ENCODE results near the gene POLD4.
A peak's percentile ranks its signal among the peaks of the same experiment; 100 is the strongest.

The POLD4 gene

DNA sequence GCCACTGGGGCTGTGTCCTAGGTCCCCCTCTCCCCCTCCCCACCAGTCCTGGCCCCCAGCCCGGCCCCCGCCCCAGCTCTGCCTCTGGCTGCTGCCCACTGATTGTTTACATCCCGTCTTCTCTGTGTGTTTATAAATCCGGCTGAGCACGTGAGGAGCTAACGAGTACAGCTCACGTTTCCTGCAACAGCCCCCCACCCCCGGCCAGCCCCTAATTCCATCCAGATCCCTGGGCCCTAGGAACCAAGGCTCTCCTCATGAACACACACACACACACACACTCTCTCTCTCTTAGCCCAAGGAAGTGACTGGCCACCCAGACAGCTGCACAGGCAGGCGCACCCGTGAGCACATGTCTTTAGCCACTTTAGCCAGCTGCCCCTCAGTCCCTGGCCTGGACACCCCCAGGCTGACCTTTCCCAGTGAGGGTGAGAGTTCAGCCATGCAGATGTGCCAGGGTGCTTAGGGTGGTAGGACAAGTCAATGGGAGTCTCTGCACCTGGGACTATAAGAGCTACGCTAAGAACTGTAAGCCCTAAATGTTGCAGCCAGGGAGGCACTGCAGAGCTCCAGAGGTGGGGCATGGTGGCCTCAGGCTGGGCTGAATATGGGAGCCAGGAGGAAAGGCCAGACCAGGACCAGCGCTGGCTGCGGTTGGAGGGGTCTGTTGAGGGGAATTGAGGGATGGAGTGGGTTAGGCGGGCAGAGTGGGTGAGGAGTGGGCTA lies 17.2 kb upstream of the POLD4 start:
- DNase-seq = no peak

GRCh38 chr11:67369801-67370284 lies 16.5 kb upstream of the POLD4 start:
- no peak for DNase-seq

DNA sequence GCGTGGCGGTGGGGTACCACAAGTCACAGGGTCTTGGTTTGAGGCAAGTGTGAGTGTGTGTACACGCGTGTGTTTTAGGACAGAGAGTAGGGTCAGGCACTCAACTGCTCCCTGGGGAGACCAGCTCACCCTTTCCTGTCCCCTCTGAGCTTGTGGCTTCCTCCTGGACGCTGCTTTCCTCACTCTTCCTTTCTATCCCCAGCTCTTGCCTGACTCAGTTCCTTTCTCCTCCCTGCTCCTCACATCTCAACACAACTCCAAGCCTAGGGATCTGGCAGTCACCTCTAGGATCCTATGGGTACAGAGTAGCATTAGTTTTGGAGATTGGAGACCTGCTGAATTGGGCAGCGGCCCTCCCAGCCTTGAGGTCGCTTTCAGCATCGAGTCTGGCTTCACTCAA lies 15.9 kb upstream of the POLD4 start:
- no peak for DNase-seq

DNA sequence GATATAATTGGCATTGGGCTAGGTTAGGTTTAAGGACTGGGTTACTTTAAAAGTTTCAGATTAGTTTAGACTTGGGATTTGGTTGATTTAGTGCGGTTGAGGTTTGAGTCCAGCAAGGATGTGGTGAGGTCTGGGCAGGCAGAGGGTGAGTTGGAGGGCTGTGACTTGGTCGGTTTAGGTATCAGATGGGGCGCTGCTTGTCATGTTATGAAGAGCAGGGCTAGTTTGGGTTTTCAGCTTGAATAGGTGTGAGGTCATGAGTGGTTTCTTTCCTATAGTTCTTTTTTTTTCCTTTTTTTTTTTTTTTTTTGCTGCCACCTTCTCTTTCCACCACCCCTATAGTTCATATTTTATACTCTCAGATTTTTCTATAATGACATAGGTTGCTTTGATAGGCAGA lies 15.3 kb upstream of the POLD4 start:
- no peak for DNase-seq

DNA sequence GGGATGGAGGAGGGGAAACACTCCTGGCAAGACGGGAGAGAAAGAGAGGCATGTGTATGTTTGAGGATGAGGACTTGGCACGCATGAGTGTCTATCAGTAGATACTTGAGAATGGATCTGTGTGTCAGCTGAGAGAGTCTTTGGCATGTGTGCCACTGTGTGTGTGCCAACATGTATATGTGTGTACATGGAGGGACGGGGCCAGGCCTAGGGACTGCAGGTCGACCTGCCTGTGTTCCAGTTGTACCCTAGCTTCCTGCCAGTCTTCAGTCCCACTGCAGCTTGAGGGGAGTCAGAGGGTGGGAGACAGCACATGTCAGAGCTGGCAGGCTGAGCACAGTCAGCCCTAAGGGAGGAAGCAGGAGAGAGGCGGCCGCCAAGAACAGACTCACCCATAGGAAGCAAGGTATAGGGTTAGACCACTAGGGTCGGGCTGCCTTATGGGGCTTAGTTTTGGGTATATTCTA lies 14.4 kb upstream of the POLD4 start:
- no peak for DNase-seq

DNA sequence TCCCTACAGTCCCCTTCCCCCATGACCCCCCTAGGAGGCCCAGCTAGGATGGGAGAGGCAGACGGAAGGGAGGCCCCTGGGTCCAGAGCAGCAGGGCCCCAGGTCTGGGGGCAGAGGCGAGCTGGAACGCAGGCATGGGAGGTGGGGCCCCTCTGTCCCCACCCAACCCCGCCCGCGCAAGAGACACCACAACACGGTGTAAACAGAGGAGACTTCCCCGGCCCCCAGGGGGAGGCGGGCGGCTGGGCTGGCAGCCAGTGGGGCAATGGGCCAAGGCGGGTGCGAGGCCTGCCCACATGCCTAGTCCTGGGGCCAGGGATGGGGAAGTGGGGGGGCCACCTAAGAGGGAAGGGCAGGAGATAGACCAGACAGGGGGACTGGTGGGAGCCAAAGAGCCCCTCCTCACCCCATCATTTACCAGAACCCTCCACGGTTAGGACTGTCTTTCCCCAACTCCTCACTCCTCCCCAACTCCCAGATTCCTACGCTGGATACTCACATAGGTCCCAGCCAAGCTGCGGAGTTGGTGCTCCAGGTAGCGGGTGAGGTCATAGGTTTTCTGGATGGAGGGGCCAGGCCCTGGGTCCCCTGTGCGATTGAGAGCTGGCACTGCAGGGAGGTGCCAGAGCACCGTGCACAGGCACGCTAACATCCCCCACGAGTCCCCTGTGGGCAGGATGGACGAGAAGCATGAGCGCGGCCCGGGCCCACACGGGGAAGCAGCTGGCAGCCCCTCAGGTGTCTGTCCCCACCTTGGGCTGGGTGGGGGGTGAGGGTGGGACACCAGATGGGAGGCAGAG lies 13.8 kb upstream of the POLD4 start:
- no peak for DNase-seq

GRCh38 chr11:67366546-67366945 lies 13.2 kb upstream of the POLD4 start:
- no peak for DNase-seq

DNA sequence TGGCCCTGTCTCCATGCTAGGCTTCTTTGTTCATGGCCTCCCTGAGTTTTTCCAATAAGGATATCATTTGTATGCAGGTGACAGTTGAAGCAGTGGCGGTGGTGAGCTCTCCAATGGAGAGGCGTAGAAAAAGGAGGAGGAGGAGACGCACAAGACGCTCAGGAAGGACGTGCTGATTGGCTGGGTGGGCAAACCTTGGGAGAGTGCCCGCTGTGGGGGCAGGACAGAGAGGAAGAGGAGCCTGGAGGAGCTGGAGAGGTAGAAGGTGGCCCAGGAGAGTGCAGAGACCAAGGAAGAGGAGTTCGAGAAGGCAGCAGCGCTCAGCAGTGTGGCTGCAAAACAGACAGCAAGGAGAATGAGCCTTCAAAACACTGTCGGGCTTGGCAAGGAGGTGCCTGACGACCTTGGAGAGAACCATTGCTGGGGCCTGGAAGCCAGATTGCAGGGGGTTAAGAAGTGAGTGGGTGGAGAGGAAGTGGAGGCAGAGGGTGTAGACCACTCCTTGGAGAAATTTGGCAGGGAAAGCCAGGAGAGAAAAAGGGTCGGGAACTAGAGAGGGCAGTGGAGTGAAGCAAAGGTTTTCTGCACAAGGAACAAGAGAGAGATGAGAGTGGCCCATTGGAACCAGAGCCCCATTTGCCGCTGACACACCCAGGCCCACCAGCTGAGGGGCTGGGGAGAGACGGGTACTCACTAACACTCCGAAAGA lies 12.5 kb upstream of the POLD4 start:
- DNase-seq = no peak

- no peak for DNase-seq
These were observed 11.7 kb upstream of the POLD4 start for GRCh38 chr11:67364783-67365722.

DNA sequence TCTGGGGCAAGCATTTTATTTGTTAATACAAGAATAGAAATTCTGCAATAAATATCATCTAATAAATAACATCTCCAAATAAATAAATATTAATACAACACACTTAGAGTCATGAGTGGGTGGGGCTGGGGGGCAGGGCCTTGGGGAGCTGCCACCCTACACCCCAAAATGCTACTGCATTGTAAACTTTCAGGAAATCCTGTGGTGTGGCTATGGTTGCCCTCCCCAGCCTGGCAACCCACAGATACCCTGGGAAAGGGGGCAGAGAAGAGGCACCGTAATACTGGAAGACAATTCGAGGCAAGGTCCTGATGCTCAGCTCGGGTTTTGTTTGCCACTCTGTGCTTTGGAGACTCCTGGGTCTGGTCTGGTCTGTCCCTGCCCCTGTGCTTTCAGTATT lies 10.8 kb upstream of the POLD4 start:
- no peak for DNase-seq

- DNase-seq = no peak
These were observed 4.7 kb upstream of the POLD4 start for GRCh38 chr11:67357831-67358670.

DNA sequence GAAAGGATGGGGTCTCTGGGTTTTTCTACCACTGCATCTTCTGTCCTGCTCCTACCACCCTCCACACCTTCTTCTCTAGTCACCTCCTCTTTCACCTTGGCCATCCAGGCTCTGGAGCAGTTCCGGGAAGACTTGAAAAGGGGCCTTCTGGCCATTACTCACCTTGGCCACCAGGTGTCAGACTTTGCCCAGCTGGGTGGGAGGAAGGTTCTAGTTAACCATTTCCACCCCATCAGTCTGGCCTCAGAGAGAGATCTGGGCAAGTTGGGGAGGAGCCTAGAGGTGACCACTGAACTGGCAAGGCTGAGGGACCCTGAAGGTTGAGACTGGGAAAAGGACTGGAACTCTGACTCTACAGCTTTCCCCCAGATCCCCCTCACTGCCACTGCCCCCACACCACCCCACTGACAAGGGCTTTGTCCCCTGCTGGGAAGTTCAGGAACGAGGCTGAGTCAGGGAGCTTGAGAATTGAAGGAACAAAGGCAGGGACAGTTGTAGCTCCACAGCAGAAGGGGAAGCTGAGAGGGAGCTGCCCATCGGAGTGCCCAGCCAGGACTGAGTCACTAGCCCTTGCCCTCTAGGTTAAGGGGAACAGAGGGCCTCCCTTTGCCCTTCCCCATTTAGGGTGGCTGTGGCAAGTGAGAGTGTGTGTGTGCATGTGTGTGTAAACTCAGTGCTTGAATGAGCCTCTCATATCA lies 3.7 kb upstream of the POLD4 start:
- DNase-seq = peak; percentile 50 to 59

- no peak for DNase-seq
These were observed 3.1 kb upstream of the POLD4 start for GRCh38 chr11:67356387-67356863.

- DNase-seq = no peak
These were observed 2.5 kb upstream of the POLD4 start for GRCh38 chr11:67355794-67356386.

DNA sequence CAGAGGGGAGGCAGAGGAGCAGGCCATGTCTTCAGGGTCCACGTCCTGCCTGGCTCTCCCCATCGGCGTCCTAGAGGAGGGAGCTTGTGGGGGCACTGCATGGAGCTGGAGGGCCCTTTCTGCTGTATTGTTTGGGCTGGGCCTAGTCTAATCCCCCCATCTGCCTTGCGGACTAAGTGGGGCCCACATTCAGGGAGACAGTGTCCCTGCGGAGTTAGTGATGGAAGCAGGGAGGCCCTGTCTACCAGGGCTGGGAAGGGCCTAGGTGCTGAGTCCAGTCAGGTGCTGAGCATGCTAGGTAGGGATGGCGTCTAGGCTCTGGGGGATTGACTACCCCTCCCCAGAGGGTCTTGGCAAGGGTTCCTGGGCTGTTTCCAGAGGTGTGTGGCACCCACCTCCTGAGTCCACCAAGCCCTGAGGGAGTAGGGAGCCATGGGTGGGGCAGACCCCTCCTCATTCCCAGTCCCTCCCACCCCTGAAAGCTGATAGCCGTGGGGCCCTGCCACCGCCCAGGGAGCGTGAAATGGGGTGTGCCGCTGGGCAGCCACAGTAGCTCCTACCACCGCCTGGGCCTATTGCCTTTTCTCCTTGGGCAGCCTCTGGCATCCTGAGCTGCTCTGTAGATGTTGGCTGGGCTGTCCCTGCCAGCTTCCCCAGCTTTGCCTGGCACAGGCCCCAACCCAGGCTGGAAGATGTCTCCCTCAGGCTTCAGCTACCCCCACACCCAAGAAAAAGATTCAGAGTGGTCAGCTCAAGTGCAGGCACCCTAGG lies 1.9 kb upstream of the POLD4 start:
- no peak for DNase-seq

DNA sequence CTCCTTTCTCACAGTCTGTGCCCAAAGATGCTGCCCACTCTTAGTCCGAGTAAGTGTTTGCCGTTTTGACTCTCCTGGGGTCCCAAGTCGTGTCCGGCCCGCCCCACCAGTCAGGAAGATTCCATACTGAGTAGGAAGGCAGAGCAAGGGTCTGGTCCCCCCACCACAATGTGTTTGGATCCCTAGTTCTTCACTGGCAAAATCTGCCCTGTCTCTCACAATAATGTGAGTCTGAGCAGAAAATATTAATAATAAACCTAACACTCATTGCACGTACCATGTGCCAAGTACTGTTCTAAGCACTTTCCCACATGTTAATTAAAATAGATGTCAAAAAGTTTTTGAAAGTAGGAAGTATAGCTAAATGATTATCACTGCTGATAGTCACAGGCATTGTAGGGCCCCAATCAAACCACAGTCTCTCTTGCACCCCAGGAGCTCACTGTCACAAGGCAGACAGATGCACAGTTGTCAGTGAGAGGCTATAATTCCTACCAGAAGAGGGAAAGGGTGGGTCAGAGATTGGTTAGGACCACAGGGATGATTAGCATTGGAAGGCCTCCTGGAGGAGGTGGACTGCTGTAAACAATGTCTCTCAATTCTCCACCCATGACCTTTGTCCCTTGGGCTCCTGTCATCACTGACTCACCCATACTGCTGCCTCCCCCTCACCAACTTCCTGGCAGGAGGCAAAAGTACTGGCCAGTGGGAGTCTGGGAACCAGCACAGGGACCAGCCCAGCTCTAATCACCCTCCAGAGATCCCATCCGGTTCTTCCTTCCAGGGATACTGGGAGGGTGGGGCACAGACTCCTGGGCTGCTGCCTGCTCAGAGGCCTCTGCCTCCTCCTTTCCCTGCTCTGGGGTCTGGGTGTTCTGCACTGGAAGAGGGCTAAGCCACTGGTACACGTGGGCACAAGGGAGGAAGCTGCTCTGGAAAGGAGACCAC lies 1.0 kb upstream of the POLD4 start:
- DNase-seq = no peak

- DNase-seq = no peak
These were observed 615 bp downstream of the POLD4 start for GRCh38 chr11:67352546-67353316.
